ENCODE measurements around the gene SUGCT.

SUGCT gene

GRCh38 chr7:40909346-40909980 lies 774.7 kb downstream of the SUGCT start:
- POLR2A ChIA-PET: no interaction called here
- H3K27ac ChIP-seq (ENCODE audit: extremely low read depth, low read depth, low read length): no peak overlapping the region
- no peaks in the 10 kb centered on the region for H3K36me3 ChIP-seq (ENCODE audit: control insufficient read depth in 2 of 2, insufficient read depth in 1 of 2, low read length in 2 of 2)
- no peak overlapping the region for H3K4me3 ChIP-seq (ENCODE audit: low read depth, low read length)
- TF ChIP-seq, protein P1, sequence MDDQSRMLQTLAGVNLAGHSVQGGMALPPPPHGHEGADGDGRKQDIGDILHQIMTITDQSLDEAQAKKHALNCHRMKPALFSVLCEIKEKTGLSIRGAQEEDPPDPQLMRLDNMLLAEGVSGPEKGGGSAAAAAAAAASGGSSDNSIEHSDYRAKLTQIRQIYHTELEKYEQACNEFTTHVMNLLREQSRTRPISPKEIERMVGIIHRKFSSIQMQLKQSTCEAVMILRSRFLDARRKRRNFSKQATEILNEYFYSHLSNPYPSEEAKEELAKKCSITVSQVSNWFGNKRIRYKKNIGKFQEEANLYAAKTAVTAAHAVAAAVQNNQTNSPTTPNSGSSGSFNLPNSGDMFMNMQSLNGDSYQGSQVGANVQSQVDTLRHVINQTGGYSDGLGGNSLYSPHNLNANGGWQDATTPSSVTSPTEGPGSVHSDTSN (CRISPR knock-in tag; IDR thresholded peaks at IDR 0.05): no peak
- TF ChIP-seq KLF8 (tag by site-specific recombination; IDR thresholded peaks at IDR 0.05): no peak
- TF ChIP-seq, protein P2, sequence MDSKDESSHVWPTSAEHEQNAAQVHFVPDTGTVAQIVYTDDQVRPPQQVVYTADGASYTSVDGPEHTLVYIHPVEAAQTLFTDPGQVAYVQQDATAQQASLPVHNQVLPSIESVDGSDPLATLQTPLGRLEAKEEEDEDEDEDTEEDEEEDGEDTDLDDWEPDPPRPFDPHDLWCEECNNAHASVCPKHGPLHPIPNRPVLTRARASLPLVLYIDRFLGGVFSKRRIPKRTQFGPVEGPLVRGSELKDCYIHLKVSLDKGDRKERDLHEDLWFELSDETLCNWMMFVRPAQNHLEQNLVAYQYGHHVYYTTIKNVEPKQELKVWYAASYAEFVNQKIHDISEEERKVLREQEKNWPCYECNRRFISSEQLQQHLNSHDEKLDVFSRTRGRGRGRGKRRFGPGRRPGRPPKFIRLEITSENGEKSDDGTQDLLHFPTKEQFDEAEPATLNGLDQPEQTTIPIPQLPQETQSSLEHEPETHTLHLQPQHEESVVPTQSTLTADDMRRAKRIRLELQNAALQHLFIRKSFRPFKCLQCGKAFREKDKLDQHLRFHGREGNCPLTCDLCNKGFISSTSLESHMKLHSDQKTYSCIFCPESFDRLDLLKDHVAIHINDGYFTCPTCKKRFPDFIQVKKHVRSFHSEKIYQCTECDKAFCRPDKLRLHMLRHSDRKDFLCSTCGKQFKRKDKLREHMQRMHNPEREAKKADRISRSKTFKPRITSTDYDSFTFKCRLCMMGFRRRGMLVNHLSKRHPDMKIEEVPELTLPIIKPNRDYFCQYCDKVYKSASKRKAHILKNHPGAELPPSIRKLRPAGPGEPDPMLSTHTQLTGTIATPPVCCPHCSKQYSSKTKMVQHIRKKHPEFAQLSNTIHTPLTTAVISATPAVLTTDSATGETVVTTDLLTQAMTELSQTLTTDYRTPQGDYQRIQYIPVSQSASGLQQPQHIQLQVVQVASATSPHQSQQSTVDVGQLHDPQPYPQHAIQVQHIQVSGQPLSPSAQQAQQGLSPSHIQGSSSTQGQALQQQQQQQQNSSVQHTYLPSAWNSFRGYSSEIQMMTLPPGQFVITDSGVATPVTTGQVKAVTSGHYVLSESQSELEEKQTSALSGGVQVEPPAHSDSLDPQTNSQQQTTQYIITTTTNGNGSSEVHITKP (tag by site-specific recombination; IDR thresholded peaks at IDR 0.05): no peak
- no peaks in the 10 kb centered on the region for H3K4me1 ChIP-seq (ENCODE audit: control insufficient read depth, insufficient read depth, low read length)
- CTCF ChIA-PET: no interaction called here
- no peaks in the 10 kb centered on the region for H3K9me3 ChIP-seq (ENCODE audit: control insufficient read depth, insufficient read depth, low read depth, low read length)

Data from HEK293 (cell line).